ENCODE results near the gene TASOR2. TPM values are rescaled to one million over a fixed set of nuclear protein-coding genes. Genes with fewer than 3 reads are reported as not detected.

TASOR2 gene
- total RNA-seq, 1 experiment from 2014 or later: 57.7 TPM

DNA sequence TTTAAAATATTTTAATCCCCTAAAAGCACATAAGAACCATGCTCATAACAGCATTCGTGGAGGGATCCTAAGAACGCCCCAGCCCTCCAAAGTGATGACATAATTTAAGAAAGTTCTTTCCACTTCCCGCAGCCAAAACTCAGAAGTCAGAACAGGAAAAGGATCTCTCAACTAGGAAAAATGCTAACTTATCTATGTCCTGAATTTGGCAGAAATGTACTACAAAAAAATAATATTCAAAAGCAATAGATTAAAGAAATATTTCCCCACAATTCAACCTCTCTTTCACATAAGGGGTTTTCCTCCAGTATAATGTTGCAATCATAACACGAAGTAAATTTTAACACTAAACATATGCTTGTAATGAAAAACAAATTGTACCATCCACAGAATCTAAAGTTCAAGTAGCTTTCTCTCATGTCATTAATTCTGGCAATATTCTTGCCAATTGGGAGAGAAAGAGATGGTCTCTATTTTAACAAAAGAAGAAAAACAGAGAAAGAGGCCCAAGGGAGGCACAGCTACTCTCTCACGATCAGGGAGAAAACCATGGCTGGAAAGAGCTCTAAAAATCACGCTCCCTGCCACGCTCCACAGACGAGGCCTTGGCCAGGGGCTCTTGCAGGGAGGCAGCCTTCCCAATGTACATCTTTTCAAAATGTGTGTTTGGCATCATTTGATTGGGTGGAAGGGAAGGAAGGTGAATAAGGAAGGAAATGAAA is 41.1 kb upstream of the TASOR2 start:
- Histone ChIP-seq H3K27ac (ENCODE audit: low read length) (no peak overlapping the region), H3K79me2 (ENCODE audit: low read length) (no peaks in the 10 kb centered on the region), H4K20me1 (ENCODE audit: insufficient read depth, low read depth, low read length) (no peaks in the 10 kb centered on the region), H3K9me2 (replicated peaks; ENCODE audit: insufficient read depth, low read length) (no peaks in the 10 kb centered on the region), H2AFZ (ENCODE audit: low read length) (no peak overlapping the region), H3K4me3 (ENCODE audit: low read length) (no peak overlapping the region), H3K4me2 (ENCODE audit: low read depth, low read length, poor library complexity, severe bottlenecking) (no peak overlapping the region), H3K9me3 (ENCODE audit: low read length) (no peaks in the 10 kb centered on the region), H3K36me3 (ENCODE audit: insufficient read depth, low read length) (no peaks in the 10 kb centered on the region), H3K9ac (ENCODE audit: low read length) (no peak overlapping the region), H3K27me3 (ENCODE audit: low read length) (no peaks in the 10 kb centered on the region), H3K4me1 (ENCODE audit: low read length) (peaks cover 6% of the 10 kb centered on the region; the same call in 1 of the 2 replicates)
- no peak for DNase-seq

- Histone ChIP-seq H3K9ac (ENCODE audit: low read length) (no peak overlapping the region), H3K9me3 (ENCODE audit: low read length) (no peaks in the 10 kb centered on the region), H3K4me3 (ENCODE audit: low read length) (no peak overlapping the region), H3K36me3 (ENCODE audit: insufficient read depth, low read length) (no peaks in the 10 kb centered on the region), H4K20me1 (ENCODE audit: insufficient read depth, low read depth, low read length) (no peaks in the 10 kb centered on the region), H3K27ac (ENCODE audit: low read length) (no peak overlapping the region), H3K4me2 (ENCODE audit: low read depth, low read length, poor library complexity, severe bottlenecking) (no peak overlapping the region), H3K9me2 (replicated peaks; ENCODE audit: insufficient read depth, low read length) (no peaks in the 10 kb centered on the region), H3K79me2 (ENCODE audit: low read length) (no peaks in the 10 kb centered on the region), H2AFZ (ENCODE audit: low read length) (no peak overlapping the region), H3K4me1 (ENCODE audit: low read length) (peaks cover 6% of the 10 kb centered on the region; the same call in 1 of the 2 replicates), H3K27me3 (ENCODE audit: low read length) (no peaks in the 10 kb centered on the region)
- no peak for DNase-seq
Measured at GRCh38 chr10:5644930-5645329, 39.7 kb upstream of the TASOR2 start.

DNA sequence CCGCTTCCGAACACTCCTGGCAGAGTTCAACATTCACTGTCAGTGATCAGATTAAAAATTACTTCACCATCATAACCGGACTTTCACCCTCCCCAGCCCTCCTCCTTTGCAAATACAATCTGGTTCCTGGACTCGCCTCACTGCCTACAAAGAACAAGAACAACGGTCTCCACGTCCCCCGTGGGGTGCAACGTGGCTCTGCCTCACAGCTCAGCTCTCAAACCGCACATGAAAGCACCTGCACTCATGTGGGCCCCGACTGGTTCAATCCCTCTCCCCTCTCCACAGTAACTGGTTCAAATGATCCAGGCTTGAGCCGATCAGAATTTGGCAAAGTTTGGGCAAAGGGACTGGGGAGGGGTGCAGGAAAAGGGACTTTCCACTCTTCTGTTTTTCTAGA is 39.3 kb upstream of the TASOR2 start:
- Histone ChIP-seq H4K20me1 (ENCODE audit: insufficient read depth, low read depth, low read length) (no peaks in the 10 kb centered on the region), H3K79me2 (ENCODE audit: low read length) (no peaks in the 10 kb centered on the region), H3K9ac (ENCODE audit: low read length) (no peak overlapping the region), H3K4me1 (ENCODE audit: low read length) (peaks cover 6% of the 10 kb centered on the region; the same call in 1 of the 2 replicates), H3K9me2 (replicated peaks; ENCODE audit: insufficient read depth, low read length) (no peaks in the 10 kb centered on the region), H3K4me3 (ENCODE audit: low read length) (no peak overlapping the region), H3K4me2 (ENCODE audit: low read depth, low read length, poor library complexity, severe bottlenecking) (no peak overlapping the region), H3K27ac (ENCODE audit: low read length) (no peak overlapping the region), H3K27me3 (ENCODE audit: low read length) (no peaks in the 10 kb centered on the region), H3K36me3 (ENCODE audit: insufficient read depth, low read length) (no peaks in the 10 kb centered on the region), H2AFZ (ENCODE audit: low read length) (no peak overlapping the region), H3K9me3 (ENCODE audit: low read length) (no peaks in the 10 kb centered on the region)
- no peak for DNase-seq

GRCh38 chr10:5645944-5646617 is 38.6 kb upstream of the TASOR2 start:
- H2AFZ ChIP-seq (ENCODE audit: low read length): no peak overlapping the region
- no peak overlapping the region for H3K4me3 ChIP-seq (ENCODE audit: low read length)

DNA sequence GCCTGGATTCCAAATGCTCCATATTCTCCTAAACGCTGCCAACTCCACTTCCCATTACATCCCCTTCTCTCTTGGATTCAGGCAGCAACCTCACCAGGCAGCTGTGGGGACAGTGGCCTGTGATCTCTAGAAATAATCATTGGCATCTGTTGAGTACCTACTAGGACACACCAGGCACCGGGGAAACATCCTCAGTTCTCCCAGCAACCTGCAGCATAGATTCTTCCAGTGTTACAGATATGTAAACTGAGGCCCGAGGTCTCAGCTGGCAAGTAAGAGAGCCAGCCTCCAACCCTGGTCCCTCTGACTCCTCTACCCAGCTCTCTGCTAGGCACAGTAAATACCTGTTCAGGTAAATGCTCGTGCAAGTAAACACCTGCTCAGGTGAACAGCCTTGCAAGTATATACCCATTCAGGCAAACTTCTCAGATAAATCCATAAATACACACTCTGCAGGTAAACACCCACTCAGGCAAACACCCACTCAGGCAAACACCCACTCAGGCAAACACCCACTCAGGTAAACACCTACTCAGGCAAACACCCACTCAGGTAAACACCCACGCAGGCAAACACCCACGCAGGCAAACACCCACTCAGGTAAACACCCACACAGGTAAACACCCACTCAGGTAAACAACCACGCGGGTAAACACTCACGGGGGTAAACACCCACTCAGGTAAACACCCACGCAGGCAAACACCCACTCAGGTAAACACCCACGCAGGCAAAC is 37.0 kb upstream of the TASOR2 start:
- Histone ChIP-seq H3K4me1 (ENCODE audit: low read length) (peaks cover 6% of the 10 kb centered on the region; the same call in 1 of the 2 replicates), H3K4me2 (ENCODE audit: low read depth, low read length, poor library complexity, severe bottlenecking) (no peak overlapping the region), H4K20me1 (ENCODE audit: insufficient read depth, low read depth, low read length) (no peaks in the 10 kb centered on the region), H3K27me3 (ENCODE audit: low read length) (no peaks in the 10 kb centered on the region), H3K9ac (ENCODE audit: low read length) (no peak overlapping the region), H3K27ac (ENCODE audit: low read length) (no peak overlapping the region), H2AFZ (ENCODE audit: low read length) (no peak overlapping the region), H3K79me2 (ENCODE audit: low read length) (no peaks in the 10 kb centered on the region), H3K9me2 (replicated peaks; ENCODE audit: insufficient read depth, low read length) (no peaks in the 10 kb centered on the region), H3K9me3 (ENCODE audit: low read length) (no peaks in the 10 kb centered on the region), H3K36me3 (ENCODE audit: insufficient read depth, low read length) (no peaks in the 10 kb centered on the region), H3K4me3 (ENCODE audit: low read length) (no peak overlapping the region)
- no peak for DNase-seq

More at GRCh38 chr10:5645944-5646617, 38.6 kb upstream of the TASOR2 start:
- DNase-seq: no peak
- H3K79me2 ChIP-seq (ENCODE audit: low read length): no peaks in the 10 kb centered on the region
- no peaks in the 10 kb centered on the region for H4K20me1 ChIP-seq (ENCODE audit: insufficient read depth, low read depth, low read length)
- H3K27ac ChIP-seq (ENCODE audit: low read length): no peak overlapping the region
- H3K9me3 ChIP-seq (ENCODE audit: low read length): no peaks in the 10 kb centered on the region
- no peaks in the 10 kb centered on the region for H3K9me2 ChIP-seq (replicated peaks; ENCODE audit: insufficient read depth, low read length)
- H3K36me3 ChIP-seq (ENCODE audit: insufficient read depth, low read length): no peaks in the 10 kb centered on the region
- H3K4me1 ChIP-seq (ENCODE audit: low read length): peaks cover 6% of the 10 kb centered on the region; the same call in 1 of the 2 replicates
- H3K9ac ChIP-seq (ENCODE audit: low read length): no peak overlapping the region
- H3K4me2 ChIP-seq (ENCODE audit: low read depth, low read length, poor library complexity, severe bottlenecking): no peak overlapping the region
- H3K27me3 ChIP-seq (ENCODE audit: low read length): no peaks in the 10 kb centered on the region

- no peaks in the 10 kb centered on the region for H3K9me2 ChIP-seq (replicated peaks; ENCODE audit: insufficient read depth, low read length)
- H2AFZ ChIP-seq (ENCODE audit: low read length): no peak overlapping the region
- peaks cover 6% of the 10 kb centered on the region; the same call in 1 of the 2 replicates for H3K4me1 ChIP-seq (ENCODE audit: low read length)
- H3K4me3 ChIP-seq (ENCODE audit: low read length): no peak overlapping the region
- no peaks in the 10 kb centered on the region for H3K36me3 ChIP-seq (ENCODE audit: insufficient read depth, low read length)
- no peaks in the 10 kb centered on the region for H3K79me2 ChIP-seq (ENCODE audit: low read length)
- H3K27ac ChIP-seq (ENCODE audit: low read length): no peak overlapping the region
- no peaks in the 10 kb centered on the region for H4K20me1 ChIP-seq (ENCODE audit: insufficient read depth, low read depth, low read length)
- H3K9ac ChIP-seq (ENCODE audit: low read length): no peak overlapping the region
- DNase-seq: no peak
- H3K4me2 ChIP-seq (ENCODE audit: low read depth, low read length, poor library complexity, severe bottlenecking): no peak overlapping the region
- no peaks in the 10 kb centered on the region for H3K9me3 ChIP-seq (ENCODE audit: low read length)
- no peaks in the 10 kb centered on the region for H3K27me3 ChIP-seq (ENCODE audit: low read length)
Measured at GRCh38 chr10:5648494-5649457, 35.9 kb upstream of the TASOR2 start.

- H3K9ac ChIP-seq (ENCODE audit: low read length): no peak overlapping the region
- H3K4me3 ChIP-seq (ENCODE audit: low read length): no peak overlapping the region
- DNase-seq: no peak
- H3K27me3 ChIP-seq (ENCODE audit: low read length): no peaks in the 10 kb centered on the region
- no peaks in the 10 kb centered on the region for H3K9me3 ChIP-seq (ENCODE audit: low read length)
- no peaks in the 10 kb centered on the region for H3K36me3 ChIP-seq (ENCODE audit: insufficient read depth, low read length)
- H3K27ac ChIP-seq (ENCODE audit: low read length): no peak overlapping the region
- peaks cover 6% of the 10 kb centered on the region; the same call in 1 of the 2 replicates for H3K4me1 ChIP-seq (ENCODE audit: low read length)
- H4K20me1 ChIP-seq (ENCODE audit: insufficient read depth, low read depth, low read length): no peaks in the 10 kb centered on the region
- no peaks in the 10 kb centered on the region for H3K9me2 ChIP-seq (replicated peaks; ENCODE audit: insufficient read depth, low read length)
- H2AFZ ChIP-seq (ENCODE audit: low read length): no peak overlapping the region
- H3K4me2 ChIP-seq (ENCODE audit: low read depth, low read length, poor library complexity, severe bottlenecking): no peak overlapping the region
- H3K79me2 ChIP-seq (ENCODE audit: low read length): no peaks in the 10 kb centered on the region
Measured at GRCh38 chr10:5649746-5650145, 34.9 kb upstream of the TASOR2 start.
